ENCODE data around the gene RHO. TPM values are rescaled to one million over a fixed set of nuclear protein-coding genes. Genes with fewer than 3 reads are reported as not detected.
A peak's percentile ranks its signal among the peaks of the same experiment; 100 is the strongest.

RHO gene
- total RNA-seq, 1 experiment from 2014 or later = not detected

- Histone ChIP-seq H3K4me2 (ENCODE audit: insufficient read depth, insufficient read length, low read length) (no peak overlapping the region), H4K5ac (ENCODE audit: insufficient read length, low read depth, low read length) (no peak overlapping the region), H2BK20ac (ENCODE audit: low read depth, low read length, poor library complexity, severe bottlenecking) (no peak overlapping the region), H3K4ac (ENCODE audit: low read depth, low read length) (no peak overlapping the region), H2BK5ac (ENCODE audit: insufficient read length, low read length) (no peak overlapping the region), H4K20me1 (ENCODE audit: control insufficient read depth, insufficient read depth, insufficient read length) (no peaks in the 10 kb centered on the region), H3K14ac (ENCODE audit: insufficient read depth, low read length) (no peak overlapping the region), H3K4me1 (ENCODE audit: insufficient read depth, low read length) (no peaks in the 10 kb centered on the region; the same call in 1 of the 2 replicates), H3K23me2 (ENCODE audit: insufficient read length, low read depth, low read length, poor library complexity, severe bottlenecking) (no peaks in the 10 kb centered on the region), H3K27ac (ENCODE audit: insufficient read length, low read depth, low read length) (no peak overlapping the region), H3K9me3 (ENCODE audit: control insufficient read depth, low read depth, low read length) (no peaks in the 10 kb centered on the region), H4K91ac (ENCODE audit: insufficient read length, low read depth, low read length) (no peak overlapping the region), H3K23ac (ENCODE audit: insufficient read length, low read depth, low read length) (no peak overlapping the region), H3K79me2 (ENCODE audit: insufficient read depth, low read length) (no peaks in the 10 kb centered on the region), H3K79me1 (ENCODE audit: insufficient read depth, low read depth, low read length, poor library complexity, severe bottlenecking) (no peaks in the 10 kb centered on the region), H3T11ph (ENCODE audit: low read length) (no peak overlapping the region), H3K27me3 (ENCODE audit: insufficient read depth, low read length) (no peaks in the 10 kb centered on the region; the same call in 1 of the 2 replicates), H2AFZ (ENCODE audit: low read length) (no peak overlapping the region), H3K56ac (ENCODE audit: insufficient read length, low read depth, low read length) (no peak overlapping the region), H2AK5ac (ENCODE audit: insufficient read length, low read length) (no peak overlapping the region), H3K18ac (ENCODE audit: insufficient read length, low read depth, low read length) (no peak overlapping the region), H2BK15ac (ENCODE audit: low read depth, low read length) (no peak overlapping the region), H2BK120ac (ENCODE audit: low read depth, low read length, poor library complexity, severe bottlenecking) (no peak overlapping the region), H3K9ac (ENCODE audit: extremely low read depth, insufficient read length, low read length) (no peak overlapping the region), H4K8ac (replicated peaks; ENCODE audit: insufficient read length, low read depth, low read length) (no peak overlapping the region), H2BK12ac (ENCODE audit: insufficient read length, low read depth, low read length) (no peak overlapping the region)
- WGBS (ENCODE audit: extremely low coverage, insufficient read length, low lambda C conversion rate) = no CpG with 5 or more reads among the region's 19 CpGs
- no peak for DNase-seq
- no peaks in the 10 kb centered on the region for H3K9me3 Mint-ChIP-seq
- TF ChIP-seq, protein P1, sequence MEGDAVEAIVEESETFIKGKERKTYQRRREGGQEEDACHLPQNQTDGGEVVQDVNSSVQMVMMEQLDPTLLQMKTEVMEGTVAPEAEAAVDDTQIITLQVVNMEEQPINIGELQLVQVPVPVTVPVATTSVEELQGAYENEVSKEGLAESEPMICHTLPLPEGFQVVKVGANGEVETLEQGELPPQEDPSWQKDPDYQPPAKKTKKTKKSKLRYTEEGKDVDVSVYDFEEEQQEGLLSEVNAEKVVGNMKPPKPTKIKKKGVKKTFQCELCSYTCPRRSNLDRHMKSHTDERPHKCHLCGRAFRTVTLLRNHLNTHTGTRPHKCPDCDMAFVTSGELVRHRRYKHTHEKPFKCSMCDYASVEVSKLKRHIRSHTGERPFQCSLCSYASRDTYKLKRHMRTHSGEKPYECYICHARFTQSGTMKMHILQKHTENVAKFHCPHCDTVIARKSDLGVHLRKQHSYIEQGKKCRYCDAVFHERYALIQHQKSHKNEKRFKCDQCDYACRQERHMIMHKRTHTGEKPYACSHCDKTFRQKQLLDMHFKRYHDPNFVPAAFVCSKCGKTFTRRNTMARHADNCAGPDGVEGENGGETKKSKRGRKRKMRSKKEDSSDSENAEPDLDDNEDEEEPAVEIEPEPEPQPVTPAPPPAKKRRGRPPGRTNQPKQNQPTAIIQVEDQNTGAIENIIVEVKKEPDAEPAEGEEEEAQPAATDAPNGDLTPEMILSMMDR (conservative IDR thresholded peaks at IDR 0.05) = no peak
- H3K36me3 Mint-ChIP-seq (ENCODE audit: insufficient read depth in 1 of 3, low read depth in 3 of 3) = no peaks in the 10 kb centered on the region
- peaks cover 15 to 25% of the 10 kb centered on the region in 2 experiments for H3K4me1 Mint-ChIP-seq
- no peaks in the 10 kb centered on the region for H3K27me3 Mint-ChIP-seq (ENCODE audit: low read depth)
- peak overlapping the region in 1 of 3 experiments; percentile 52; a peak in 4 of 7 replicates for H3K27ac Mint-ChIP-seq
- no peak overlapping the region for H3K4me3 Mint-ChIP-seq
Measured at GRCh38 chr3:129548104-129548965, 19.9 kb downstream of the RHO start.
